HG02759 (cell line): Measurements from ENCODE around the gene OMP.

Source experiments
- ATAC-seq: cut with Tn5 transposase; IDR thresholded peaks from one replicate; pipeline ENCODE4 v1.9.1; 2021; ENCODE audit warnings: mild to moderate bottlenecking, moderate library complexity; ENCODE audit not compliant: unreplicated experiment

The OMP gene

GRCh38 chr11:77068457-77069335 lies 33.9 kb upstream of the OMP start:
- ATAC-seq = no peak

- no peak for ATAC-seq
Measured at GRCh38 chr11:77069336-77069968, 33.2 kb upstream of the OMP start.

DNA sequence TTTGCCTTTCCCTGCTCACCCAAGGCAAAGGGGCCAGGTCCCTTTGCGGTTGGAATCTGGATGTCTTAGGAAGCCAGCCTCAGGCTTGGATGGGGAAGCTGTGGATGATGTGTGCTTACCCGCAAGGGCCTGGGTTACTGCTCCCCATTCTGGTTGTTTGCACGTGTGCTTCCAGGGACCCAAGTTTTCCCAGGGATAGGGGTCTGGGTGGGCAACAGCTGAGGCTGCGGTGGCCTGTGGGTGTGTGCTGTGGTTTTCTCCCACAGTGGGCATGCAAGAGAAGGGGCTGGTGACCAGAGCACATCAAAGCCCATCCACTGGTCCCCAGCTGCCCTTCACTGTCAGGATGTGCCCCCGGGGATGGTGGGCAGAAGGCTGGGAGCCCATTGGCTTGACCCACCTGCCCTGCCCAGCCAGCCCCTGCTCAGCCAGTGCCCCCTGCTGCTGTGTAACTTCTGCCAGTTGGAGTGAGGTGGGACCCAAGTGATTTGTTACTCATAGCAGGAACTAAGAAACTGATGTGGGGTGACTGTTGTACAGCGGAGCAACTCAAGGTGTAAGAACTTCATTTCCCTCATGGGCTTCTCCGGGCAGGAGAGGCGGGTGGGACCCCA lies 32.6 kb upstream of the OMP start:
- ATAC-seq = no peak

DNA sequence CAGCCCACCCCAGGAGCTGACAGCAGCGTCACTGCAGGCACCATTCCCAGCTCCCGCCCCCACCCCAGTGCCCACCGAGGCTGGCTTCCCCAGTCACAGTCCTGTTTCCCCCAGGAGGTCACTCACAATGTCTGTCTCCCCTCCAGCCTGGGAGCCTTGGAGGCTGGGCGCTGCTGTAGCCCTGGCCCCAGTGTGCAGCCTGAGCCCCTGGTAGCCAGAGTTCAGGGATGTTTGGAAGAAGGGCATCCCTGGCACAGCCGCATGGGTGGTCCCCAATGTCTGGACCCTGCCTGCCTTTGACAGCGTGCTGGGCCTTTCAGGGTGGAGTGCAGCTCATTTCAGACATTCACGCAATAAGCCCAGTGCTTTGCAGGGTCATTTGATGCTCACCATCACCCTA lies 31.6 kb upstream of the OMP start:
- no peak for ATAC-seq

DNA sequence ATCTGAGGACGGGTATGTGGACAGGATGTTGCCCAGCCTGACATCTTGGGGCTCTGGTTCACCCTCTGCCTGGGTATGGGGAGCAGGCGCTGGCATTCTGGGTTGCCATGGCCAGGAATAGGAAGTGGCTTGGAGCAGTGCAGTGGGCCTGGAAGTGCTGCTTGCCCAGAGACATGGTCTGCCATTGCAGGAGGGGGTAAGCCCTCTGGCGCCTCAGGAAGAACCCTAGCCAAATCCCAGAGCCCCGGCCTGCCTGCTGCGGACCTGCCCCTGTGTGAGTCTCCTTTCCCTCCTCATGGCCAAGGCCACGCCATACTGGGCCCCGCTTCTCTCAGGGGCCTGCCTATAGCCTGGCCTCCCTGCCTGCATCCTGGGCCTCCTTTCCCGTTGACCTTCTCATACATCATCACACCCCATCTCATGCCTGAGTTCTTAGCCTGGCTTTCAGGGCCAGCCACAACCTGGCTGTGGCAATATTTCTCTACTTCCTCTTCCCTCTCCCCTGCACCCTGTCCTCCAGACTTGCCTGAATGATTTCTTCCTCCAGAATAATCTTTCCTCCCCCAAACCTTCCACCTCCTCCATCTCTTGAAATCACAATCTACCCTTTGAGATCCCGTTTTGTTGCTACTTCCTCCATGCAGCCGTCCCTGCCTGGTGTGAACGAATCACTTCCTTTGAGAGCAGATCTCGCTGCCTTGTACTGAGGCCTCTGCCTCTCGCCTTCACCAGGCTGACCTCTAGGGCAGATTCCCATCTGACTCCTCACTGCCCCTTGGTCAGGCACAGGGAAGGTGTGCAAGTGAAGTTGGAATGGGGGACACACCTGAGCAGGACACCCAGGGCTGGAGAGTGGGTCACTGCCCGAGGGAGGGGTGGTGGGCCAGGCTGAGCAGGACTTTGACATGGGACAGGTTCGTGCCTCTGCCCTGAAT lies 30.7 kb upstream of the OMP start:
- ATAC-seq = no peak

GRCh38 chr11:77072851-77073327 lies 29.8 kb upstream of the OMP start:
- no peak for ATAC-seq

GRCh38 chr11:77073328-77074001 lies 29.2 kb upstream of the OMP start:
- ATAC-seq = no peak

DNA sequence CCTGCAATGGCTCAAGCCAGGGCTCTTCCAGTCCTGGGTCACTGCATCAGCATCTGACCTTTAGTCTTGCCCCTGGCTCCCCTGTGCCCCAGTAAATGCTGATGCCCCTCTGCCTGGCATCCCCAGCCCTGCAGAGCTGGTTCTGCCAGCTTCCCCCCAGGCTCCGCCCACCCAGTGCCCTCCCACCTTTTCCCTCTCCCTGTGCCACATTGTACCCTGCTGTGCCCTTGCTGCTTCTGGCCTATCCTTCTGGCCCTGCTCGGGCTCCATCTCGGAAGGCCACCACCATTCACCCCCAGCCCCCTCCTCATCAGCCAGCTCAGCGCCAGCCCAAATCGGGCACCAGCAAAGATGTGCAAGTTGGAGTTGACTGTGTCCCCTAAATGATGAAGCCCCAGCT lies 28.4 kb upstream of the OMP start:
- no peak for ATAC-seq

DNA sequence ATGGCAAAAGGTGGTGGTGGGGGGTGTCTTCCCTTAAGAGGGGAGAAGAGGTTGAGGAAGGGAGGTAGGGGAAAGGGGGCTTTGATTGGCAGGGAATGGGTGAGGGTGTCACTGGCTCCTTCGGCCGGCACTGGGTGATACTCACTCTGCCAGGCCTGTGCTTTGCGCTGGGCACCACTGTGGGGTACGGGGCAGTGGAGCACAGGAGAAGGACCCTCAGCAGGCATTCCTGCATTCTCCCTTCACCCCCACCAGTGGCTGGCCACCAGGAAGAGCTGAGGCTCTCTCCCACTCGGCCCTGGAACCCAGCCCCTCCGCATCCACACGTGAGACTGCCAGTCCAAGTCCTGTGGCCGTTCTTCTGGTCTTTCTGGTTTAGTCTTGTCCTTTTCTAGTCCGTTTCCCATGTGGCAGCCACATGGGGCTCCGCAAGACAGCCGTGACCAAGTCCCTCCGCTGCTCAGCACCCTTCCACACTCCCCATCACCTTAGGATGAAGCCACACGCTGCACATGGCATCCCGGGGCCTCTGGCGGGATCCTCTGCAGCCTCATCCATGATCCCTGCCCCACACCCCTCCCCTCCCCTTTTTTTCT lies 27.9 kb upstream of the OMP start:
- no peak for ATAC-seq

DNA sequence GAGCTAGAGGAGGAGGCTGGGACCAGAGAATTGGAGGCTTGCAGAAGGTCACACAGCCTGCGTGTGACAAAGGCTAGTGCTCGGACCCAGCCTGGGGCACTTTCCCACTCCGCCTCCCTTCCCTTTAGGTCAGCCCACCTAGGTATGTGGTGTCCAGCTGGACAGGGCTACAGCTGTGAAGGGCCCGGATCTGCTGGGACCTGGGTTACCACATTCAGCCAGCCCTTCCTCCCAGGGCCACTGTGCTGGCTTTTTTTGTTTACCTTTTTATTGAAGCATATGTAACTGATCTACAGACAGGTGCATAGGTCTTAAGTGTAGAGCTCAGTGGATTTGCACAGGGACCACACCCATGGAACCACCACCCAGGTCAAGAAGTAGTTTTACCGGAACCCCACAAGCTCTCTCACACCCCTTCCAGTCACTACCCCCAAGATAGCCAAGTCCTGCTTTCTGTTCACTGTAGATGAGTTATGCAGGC lies 27.2 kb upstream of the OMP start:
- ATAC-seq = no peak

DNA sequence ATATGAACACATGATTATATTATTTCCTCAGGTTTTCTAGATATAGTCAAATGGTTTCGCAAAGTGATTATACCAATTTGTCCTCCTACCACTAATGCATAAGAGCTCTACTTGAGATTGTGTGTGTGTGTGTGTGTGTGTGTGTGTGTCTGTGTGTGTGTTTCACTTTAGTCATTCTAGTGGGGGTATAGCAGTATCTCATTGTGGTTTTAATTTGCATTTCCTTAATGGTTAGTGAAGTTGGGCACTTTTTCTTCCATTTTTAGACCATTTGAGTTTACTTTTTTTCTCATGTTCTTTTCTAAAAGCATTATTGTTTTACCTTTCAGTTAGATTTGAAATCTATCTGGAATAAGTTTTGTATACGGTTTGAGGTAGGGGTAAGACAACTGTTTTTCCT lies 23.0 kb upstream of the OMP start:
- no peak for ATAC-seq

GRCh38 chr11:77080643-77081210 lies 21.9 kb upstream of the OMP start:
- no peak for ATAC-seq

DNA sequence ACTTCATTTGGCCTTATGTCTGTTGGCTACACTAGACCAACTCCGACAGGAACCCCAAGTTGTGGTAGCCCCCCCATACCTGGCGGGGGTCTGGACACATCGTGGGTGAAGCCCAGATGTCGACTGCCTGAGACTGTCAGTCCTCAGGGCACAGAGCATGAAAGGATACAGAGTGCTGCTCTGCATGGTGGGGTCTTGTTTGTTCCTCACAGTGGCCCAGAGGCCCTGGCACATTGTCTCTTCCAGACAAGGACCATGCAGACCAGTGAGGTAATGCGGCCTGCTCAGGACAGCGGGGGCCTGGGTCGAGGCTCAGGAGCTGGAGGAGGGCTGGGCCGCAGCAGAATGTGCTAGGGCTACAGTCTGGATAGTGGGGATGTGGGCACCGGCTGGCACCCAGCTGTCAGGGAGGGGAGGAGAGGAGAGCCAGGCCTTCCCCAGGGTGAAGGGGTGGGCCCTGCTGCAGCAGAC lies 21.2 kb upstream of the OMP start:
- no peak for ATAC-seq

DNA sequence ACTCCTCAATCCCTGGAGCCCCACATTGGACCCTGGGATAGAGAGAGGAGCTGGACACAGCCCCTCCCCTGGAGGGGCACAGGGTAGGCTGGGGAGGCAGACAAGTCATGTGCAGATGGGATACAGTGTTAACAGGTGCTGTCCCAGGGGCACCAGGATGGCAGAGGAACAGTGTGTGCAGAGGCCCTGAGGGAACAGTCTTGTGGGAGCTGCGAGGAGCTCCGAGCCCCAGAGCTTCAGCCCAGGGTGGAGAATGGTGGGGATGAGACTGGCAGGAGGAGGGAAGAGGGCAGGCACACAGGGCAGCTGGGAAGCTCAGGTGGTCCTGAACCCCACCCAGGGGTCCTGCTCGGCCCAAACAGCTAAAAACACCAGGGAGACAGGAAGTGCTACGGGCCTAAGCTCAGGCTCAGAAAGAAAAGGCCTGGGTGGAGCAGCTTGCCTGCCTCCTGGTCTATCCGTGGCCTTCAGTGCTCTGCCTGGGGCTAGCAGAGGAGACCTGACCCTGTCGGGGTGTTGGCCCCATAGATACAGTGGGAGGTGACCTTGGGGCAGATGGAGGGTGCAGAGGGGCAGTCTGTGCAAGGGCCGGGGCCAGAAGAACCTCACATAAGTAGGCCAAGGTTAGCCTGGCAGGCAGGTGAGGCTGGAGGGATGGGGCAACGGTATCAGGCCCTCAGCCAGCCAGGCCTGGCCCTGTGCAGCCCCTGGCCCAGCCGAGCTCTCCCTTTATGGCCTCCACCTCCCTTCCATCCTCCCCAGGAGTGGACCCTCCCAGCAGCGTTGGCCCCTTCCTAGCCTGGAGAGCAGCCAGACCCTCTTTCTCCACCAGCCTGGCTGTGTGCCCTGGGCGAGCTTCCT lies 20.4 kb upstream of the OMP start:
- no peak for ATAC-seq

GRCh38 chr11:77082838-77083565 lies 19.6 kb upstream of the OMP start:
- peak; percentile 48 for ATAC-seq

GRCh38 chr11:77083566-77084245 lies 18.9 kb upstream of the OMP start:
- ATAC-seq = no peak

DNA sequence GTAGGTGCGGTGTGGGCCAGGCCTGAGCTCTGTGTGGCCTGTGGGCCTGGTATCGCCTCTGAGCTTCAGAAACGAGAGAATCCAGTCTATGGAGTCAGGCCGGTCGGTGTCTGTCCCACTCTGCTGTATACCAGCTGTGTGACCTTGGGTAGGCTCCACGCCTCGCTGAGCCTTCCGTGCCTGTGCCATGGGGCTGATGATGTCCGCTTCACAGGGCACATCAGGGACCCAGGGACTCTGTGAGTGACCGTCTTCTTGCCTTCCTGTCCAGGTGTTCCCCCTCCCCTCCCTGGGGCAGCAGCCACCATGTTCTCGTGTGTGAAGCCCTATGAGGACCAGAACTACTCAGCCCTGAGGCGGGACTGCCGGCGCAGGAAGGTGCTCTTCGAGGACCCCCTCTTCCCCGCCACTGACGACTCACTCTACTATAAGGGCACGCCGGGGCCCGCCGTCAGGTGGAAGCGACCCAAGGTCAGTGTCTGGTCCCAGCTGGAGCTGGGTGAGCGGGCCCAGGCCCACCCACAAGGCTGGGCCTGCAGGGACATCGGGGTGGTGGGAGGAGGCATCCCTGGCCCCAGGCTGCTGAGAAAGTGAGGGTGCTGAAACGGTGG lies 18.0 kb upstream of the OMP start:
- no peak for ATAC-seq
